ENCODE measurements around the gene EXOC3L1. TPM values are rescaled to one million over a fixed set of nuclear protein-coding genes. Genes with fewer than 3 reads are reported as not detected.

EXOC3L1 gene
- total and polyA plus RNA-seq, 2 of the 13 experiments (the other 11 are each of a cell fraction or from before 2014, with no cell fraction given), result 0.12 TPM; not detected in 1

GRCh38 chr16:67207249-67208091, 17.5 kb upstream of the EXOC3L1 start (continued):
- TF ChIP-seq MYC (CRISPR knock-in tag; IDR thresholded peaks at IDR 0.05; ENCODE audit: borderline replicate concordance) (peak; percentile 1; the same call in 1 of the 2 replicates), ZNF354B (CRISPR knock-in tag; IDR thresholded peaks at IDR 0.05) (no peak), BHLHE40 (IDR thresholded peaks at IDR 0.05; ENCODE audit: low read length) (no peak), ZNF281 (CRISPR knock-in tag; IDR thresholded peaks at IDR 0.05; ENCODE audit: borderline replicate concordance) (no peak; the same call in 1 of the 2 replicates), CSRNP1 (CRISPR knock-in tag; IDR thresholded peaks at IDR 0.05) (no peak), ZNF746 (CRISPR knock-in tag; IDR thresholded peaks at IDR 0.05) (no peak), RAD51 (IDR thresholded peaks at IDR 0.05; ENCODE audit: borderline replicate concordance) (no peak), ZSCAN29 (CRISPR knock-in tag; conservative IDR thresholded peaks at IDR 0.05) (0 out of 2 replicates have a peak, but pooled peaks have one; percentile 16), NFE2 (CRISPR knock-in tag; IDR thresholded peaks at IDR 0.05) (peak; percentile 75; the same call in 1 of the 2 replicates), GLMP (CRISPR knock-in tag; IDR thresholded peaks at IDR 0.05; ENCODE audit: borderline replicate concordance) (no peak), ZNF350 (CRISPR knock-in tag; IDR thresholded peaks at IDR 0.05; ENCODE audit: borderline replicate concordance, low read depth) (no peak)
- TF ChIP-seq, protein P1, sequence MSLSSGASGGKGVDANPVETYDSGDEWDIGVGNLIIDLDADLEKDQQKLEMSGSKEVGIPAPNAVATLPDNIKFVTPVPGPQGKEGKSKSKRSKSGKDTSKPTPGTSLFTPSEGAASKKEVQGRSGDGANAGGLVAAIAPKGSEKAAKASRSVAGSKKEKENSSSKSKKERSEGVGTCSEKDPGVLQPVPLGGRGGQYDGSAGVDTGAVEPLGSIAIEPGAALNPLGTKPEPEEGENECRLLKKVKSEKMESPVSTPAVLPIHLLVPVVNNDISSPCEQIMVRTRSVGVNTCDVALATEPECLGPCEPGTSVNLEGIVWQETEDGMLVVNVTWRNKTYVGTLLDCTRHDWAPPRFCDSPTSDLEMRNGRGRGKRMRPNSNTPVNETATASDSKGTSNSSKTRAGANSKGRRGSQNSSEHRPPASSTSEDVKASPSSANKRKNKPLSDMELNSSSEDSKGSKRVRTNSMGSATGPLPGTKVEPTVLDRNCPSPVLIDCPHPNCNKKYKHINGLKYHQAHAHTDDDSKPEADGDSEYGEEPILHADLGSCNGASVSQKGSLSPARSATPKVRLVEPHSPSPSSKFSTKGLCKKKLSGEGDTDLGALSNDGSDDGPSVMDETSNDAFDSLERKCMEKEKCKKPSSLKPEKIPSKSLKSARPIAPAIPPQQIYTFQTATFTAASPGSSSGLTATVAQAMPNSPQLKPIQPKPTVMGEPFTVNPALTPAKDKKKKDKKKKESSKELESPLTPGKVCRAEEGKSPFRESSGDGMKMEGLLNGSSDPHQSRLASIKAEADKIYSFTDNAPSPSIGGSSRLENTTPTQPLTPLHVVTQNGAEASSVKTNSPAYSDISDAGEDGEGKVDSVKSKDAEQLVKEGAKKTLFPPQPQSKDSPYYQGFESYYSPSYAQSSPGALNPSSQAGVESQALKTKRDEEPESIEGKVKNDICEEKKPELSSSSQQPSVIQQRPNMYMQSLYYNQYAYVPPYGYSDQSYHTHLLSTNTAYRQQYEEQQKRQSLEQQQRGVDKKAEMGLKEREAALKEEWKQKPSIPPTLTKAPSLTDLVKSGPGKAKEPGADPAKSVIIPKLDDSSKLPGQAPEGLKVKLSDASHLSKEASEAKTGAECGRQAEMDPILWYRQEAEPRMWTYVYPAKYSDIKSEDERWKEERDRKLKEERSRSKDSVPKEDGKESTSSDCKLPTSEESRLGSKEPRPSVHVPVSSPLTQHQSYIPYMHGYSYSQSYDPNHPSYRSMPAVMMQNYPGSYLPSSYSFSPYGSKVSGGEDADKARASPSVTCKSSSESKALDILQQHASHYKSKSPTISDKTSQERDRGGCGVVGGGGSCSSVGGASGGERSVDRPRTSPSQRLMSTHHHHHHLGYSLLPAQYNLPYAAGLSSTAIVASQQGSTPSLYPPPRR (CRISPR knock-in tag; IDR thresholded peaks at IDR 0.05; ENCODE audit: borderline replicate concordance), result peak; percentile 23; the same call in 1 of the 2 replicates
- TF ChIP-seq, protein P2, sequence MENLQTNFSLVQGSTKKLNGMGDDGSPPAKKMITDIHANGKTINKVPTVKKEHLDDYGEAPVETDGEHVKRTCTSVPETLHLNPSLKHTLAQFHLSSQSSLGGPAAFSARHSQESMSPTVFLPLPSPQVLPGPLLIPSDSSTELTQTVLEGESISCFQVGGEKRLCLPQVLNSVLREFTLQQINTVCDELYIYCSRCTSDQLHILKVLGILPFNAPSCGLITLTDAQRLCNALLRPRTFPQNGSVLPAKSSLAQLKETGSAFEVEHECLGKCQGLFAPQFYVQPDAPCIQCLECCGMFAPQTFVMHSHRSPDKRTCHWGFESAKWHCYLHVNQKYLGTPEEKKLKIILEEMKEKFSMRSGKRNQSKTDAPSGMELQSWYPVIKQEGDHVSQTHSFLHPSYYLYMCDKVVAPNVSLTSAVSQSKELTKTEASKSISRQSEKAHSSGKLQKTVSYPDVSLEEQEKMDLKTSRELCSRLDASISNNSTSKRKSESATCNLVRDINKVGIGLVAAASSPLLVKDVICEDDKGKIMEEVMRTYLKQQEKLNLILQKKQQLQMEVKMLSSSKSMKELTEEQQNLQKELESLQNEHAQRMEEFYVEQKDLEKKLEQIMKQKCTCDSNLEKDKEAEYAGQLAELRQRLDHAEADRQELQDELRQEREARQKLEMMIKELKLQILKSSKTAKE (CRISPR knock-in tag; IDR thresholded peaks at IDR 0.05; ENCODE audit: borderline replicate concordance), result no peak

Data from HepG2 (cell line).